Liver (tissue), 9 donors: ENCODE data around the gene GARNL3. TPM values are rescaled to one million over a fixed set of nuclear protein-coding genes. Genes with fewer than 3 reads are reported as not detected.

Experiments
- DNase-seq: peaks from one replicate; pipeline ENCODE4 v3.0.0-alpha.2; 2017; ENCODE audit warnings: low spot score
- H3K27ac ChIP-seq, 2 donors: one replicate each; pipeline ENCODE4 v1.7.0; 2013; ENCODE audit warnings: inconsistent platforms in 2 of 2, low read length in 2 of 2, control low read depth in 1 of 2, low read depth in 1 of 2, mild to moderate bottlenecking in 1 of 2
- H3K27me3 ChIP-seq, 4 donors: one replicate each; pipeline versions ENCODE4 v1.6.1 to v1.7.0; 2013; ENCODE audit warnings: low read length in 3 of 4, inconsistent platforms in 1 of 4, mild to moderate bottlenecking in 1 of 4, moderate library complexity in 1 of 4; ENCODE audit not compliant: control insufficient read depth in 4 of 4, insufficient read depth in 4 of 4
- H3K36me3 ChIP-seq, 4 donors: one replicate each; pipeline versions ENCODE4 v1.6.1 to v1.7.0; 2013; ENCODE audit warnings: low read length in 3 of 4, mild to moderate bottlenecking in 3 of 4, low read depth in 1 of 4, moderate library complexity in 1 of 4; ENCODE audit not compliant: control insufficient read depth in 4 of 4, insufficient read depth in 3 of 4
- H3K4me1 ChIP-seq, 4 donors: one replicate each; pipeline versions ENCODE4 v1.6.1 to v1.7.0; 2013; ENCODE audit warnings: low read length in 3 of 4, mild to moderate bottlenecking in 3 of 4, moderate library complexity in 1 of 4; ENCODE audit not compliant: control insufficient read depth in 4 of 4, insufficient read depth in 4 of 4
- H3K4me3 ChIP-seq, 3 donors: one replicate each; pipeline versions ENCODE4 v1.6.1 to v1.7.0; 2013; ENCODE audit warnings: low read length in 3 of 3, control low read depth in 1 of 3, low read depth in 1 of 3, mild to moderate bottlenecking in 1 of 3
- H3K9ac ChIP-seq, 2 donors: one replicate each; pipeline ENCODE4 v1.7.0; 2013; ENCODE audit warnings: low read length in 2 of 2, mild to moderate bottlenecking in 2 of 2, moderate library complexity in 2 of 2, control low read depth in 1 of 2, low read depth in 1 of 2
- H3K9me3 ChIP-seq, 4 donors: one replicate each; pipeline versions ENCODE4 v1.6.1 to v1.7.0; 2013; ENCODE audit warnings: low read length in 3 of 4; ENCODE audit not compliant: control insufficient read depth in 4 of 4
- ATF3 ChIP-seq: IDR thresholded peaks from 2 replicates; pipeline ENCODE4 v1.6.1; 2016; ENCODE audit warnings: antibody characterized with exemption
- CTCF ChIP-seq: fragments of 150-350 bp; IDR thresholded peaks from 2 replicates; pipeline ENCODE4 v1.5.1; 2017; ENCODE audit warnings: improper control_type of control experiment, low read depth, low read length; ENCODE audit not compliant: missing input control
- EGR1 ChIP-seq, 2 donors: IDR thresholded peaks; 2 replicates each; pipeline ENCODE4 v1.6.1; 2016 to 2018; ENCODE audit warnings: antibody characterized with exemption in 2 of 2, low read depth in 2 of 2
- FOXA1 ChIP-seq: IDR thresholded peaks from 2 replicates; pipeline ENCODE4 v1.6.1; 2016; ENCODE audit warnings: antibody characterized with exemption
- FOXA2 ChIP-seq: IDR thresholded peaks from 2 replicates; pipeline ENCODE4 v1.6.1; 2016; ENCODE audit warnings: antibody characterized with exemption
- GABPA ChIP-seq, 2 donors: IDR thresholded peaks in 1 of 2; conservative IDR thresholded peaks in 1 of 2; 2 replicates each; pipeline ENCODE4 v1.6.1; 2016; ENCODE audit warnings: antibody characterized with exemption in 2 of 2, mild to moderate bottlenecking in 1 of 2, moderate library complexity in 1 of 2
- HNF4A ChIP-seq, 2 donors: conservative IDR thresholded peaks; 2 replicates each; pipeline ENCODE4 v1.6.1; 2016; ENCODE audit warnings: antibody characterized with exemption in 2 of 2, mild to moderate bottlenecking in 2 of 2
- HNF4G ChIP-seq: IDR thresholded peaks from 2 replicates; pipeline ENCODE4 v1.6.1; 2016; ENCODE audit warnings: antibody characterized with exemption
- JUND ChIP-seq, 2 donors: IDR thresholded peaks; 2 replicates each; pipeline ENCODE4 v1.6.1; 2016; ENCODE audit warnings: antibody characterized with exemption in 2 of 2
- MAX ChIP-seq: IDR thresholded peaks from 2 replicates; pipeline ENCODE4 v1.6.1; 2016; ENCODE audit warnings: antibody characterized with exemption
- NR2F2 ChIP-seq: IDR thresholded peaks from 2 replicates; pipeline ENCODE4 v1.6.1; 2016; ENCODE audit warnings: antibody characterized with exemption
- RAD21 ChIP-seq, 2 donors: IDR thresholded peaks; 2 replicates each; pipeline ENCODE4 v1.6.1; 2016; ENCODE audit warnings: antibody characterized with exemption in 2 of 2, mild to moderate bottlenecking in 2 of 2
- REST ChIP-seq: IDR thresholded peaks from 2 replicates; pipeline ENCODE4 v1.6.1; 2016; ENCODE audit warnings: antibody characterized with exemption, mild to moderate bottlenecking
- RXRA ChIP-seq, 2 donors: IDR thresholded peaks; 2 replicates each; pipeline ENCODE4 v1.6.1; 2017 to 2018; ENCODE audit warnings: antibody characterized with exemption in 2 of 2, mild to moderate bottlenecking in 1 of 2
- SP1 ChIP-seq: IDR thresholded peaks from 2 replicates; pipeline ENCODE4 v1.6.1; 2018; ENCODE audit warnings: antibody characterized with exemption, mild to moderate bottlenecking
- TAF1 ChIP-seq: conservative IDR thresholded peaks from 2 replicates; pipeline ENCODE4 v1.6.1; 2016; ENCODE audit warnings: antibody characterized with exemption, mild to moderate bottlenecking
- YY1 ChIP-seq: IDR thresholded peaks from 2 replicates; pipeline ENCODE4 v1.6.1; 2016; ENCODE audit warnings: antibody characterized with exemption, mild to moderate bottlenecking
- ZBTB33 ChIP-seq: IDR thresholded peaks from 2 replicates; pipeline ENCODE4 v1.6.1; 2016; ENCODE audit warnings: antibody characterized with exemption
- WGBS: extraction: QIAGEN DNeasy Blood & Tissue Kit; methylation state at CpG from one replicate; pipeline ENCODE4 v1.1.7; 2013; 5-methylcytosine and 5-hydroxymethylcytosine counted together
- polyA plus RNA-seq, 2 donors: library from polyadenylated mRNA; stranded (reverse) in 1 of 2; unstranded in 1 of 2; fragments of 200-250 nt in 1 of 2; fragments of >200 nt in 1 of 2; fragmentation: Nextera tagmentation in 1 of 2; extraction: Ambion mirVana in 1 of 2; gene quantifications; one replicate each; pipeline versions ENCODE4 v1.2.1 to v1.2.3, GENCODE V29; 2013 to 2015
- total RNA-seq, 2 donors: library from RNA; depleted of rRNA; stranded (reverse); fragments of >200 nt; gene quantifications; one replicate each; pipeline ENCODE4 v1.2.3, GENCODE V29; 2014
- donor health status: healthy.
- donor health status: healthy.
- donor health status: healthy.
- donor health status: healthy.
- donor health status: healthy.

GARNL3 gene
- total and polyA plus RNA-seq, 4 donors, result 0.89 to 6.7 (median 3.5) TPM

GRCh38 chr9:127415657-127416056 lies 151.1 kb downstream of the GARNL3 start (continued):
- TF ChIP-seq ZBTB33 (no peak), FOXA2 (no peak)

GRCh38 chr9:127417131-127418036 lies 152.8 kb downstream of the GARNL3 start:
- H3K9ac ChIP-seq, result no peak overlapping the region
- H3K4me1 ChIP-seq, result peaks cover 2 to 16% (median 10%) of the 10 kb centered on the region in 4 donors
- no peaks in the 10 kb centered on the region for H3K9me3 ChIP-seq
- DNase-seq, result no peak
- no peak overlapping the region for H3K4me3 ChIP-seq
- TF ChIP-seq EGR1 (IDR thresholded peaks at IDR 0.05; ENCODE audit: low read depth in 2 of 2) (no peak), JUND (IDR thresholded peaks at IDR 0.05) (no peak), GABPA (IDR thresholded peaks at IDR 0.05 in 1 of 2, conservative IDR thresholded peaks at IDR 0.05 in 1 of 2) (no peak), ATF3 (no peak), RXRA (IDR thresholded peaks at IDR 0.05) (no peak), ZBTB33 (no peak), MAX (no peak), REST (no peak), SP1 (no peak), NR2F2 (no peak), FOXA1 (no peak), RAD21 (IDR thresholded peaks at IDR 0.05) (no peak), CTCF (no peak), HNF4A (conservative IDR thresholded peaks at IDR 0.05) (no peak), HNF4G (no peak), YY1 (no peak), TAF1 (no peak), FOXA2 (no peak)
- WGBS, result 81% methylated on average over 15 of the region's 15 CpGs
- no peak overlapping the region for H3K27ac ChIP-seq
- no peaks in the 10 kb centered on the region for H3K36me3 ChIP-seq
- H3K27me3 ChIP-seq, result no peaks in the 10 kb centered on the region
